ENCODE data around the gene ECE2.

- TF ChIP-seq CTCF (IDR thresholded peaks at IDR 0.05) (no peak), REST (IDR thresholded peaks at IDR 0.05; ENCODE audit: insufficient read depth in 1 of 2, low read depth in 2 of 2, low read length in 1 of 2) (no peak), TCF7L2 (IDR thresholded peaks at IDR 0.05; ENCODE audit: low read depth, low read length) (no peak), POLR2AphosphoS5 (IDR thresholded peaks at IDR 0.05; ENCODE audit: low read depth, low read length) (no peak)
These were observed 7.9 kb downstream of the ECE2 start for GRCh38 chr3:184283681-184284080.
